HG02763 (cell line): ENCODE measurements around the gene GFPT1.
"Not testable (repeated sequence)": the region's sequence is repeated elsewhere in the genome, so short reads cannot be mapped to it uniquely, and the experiment has no call there.

Experiments used
- ATAC-seq: cut with Tn5 transposase; IDR thresholded peaks from one replicate; pipeline ENCODE4 v1.9.1; 2021; ENCODE audit warnings: mild to moderate bottlenecking, moderate library complexity; ENCODE audit not compliant: unreplicated experiment

Gene GFPT1

DNA sequence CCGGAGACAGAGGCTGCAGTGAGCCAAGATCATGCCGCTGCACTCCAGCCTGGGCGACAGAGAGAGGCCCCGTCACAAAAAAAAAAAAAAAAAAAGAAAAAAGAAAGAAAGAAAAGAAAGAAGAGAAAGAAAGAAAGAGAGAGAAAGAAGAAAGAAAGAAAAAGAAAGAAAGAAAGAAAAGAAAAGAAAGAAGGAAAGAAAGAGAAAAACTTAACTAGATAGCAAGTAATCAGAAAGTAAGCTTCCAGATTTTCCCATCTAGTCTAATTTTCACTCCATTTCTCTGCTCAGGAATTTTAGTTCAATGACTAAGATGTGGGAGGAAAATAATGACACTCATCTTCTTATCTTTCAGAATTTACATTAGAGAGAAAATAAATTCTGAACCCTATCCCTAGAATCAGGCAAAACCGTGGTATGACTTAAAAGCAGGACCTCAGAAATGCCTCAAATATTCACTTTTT is 2.4 kb downstream of the GFPT1 start:
- ATAC-seq: no peak

DNA sequence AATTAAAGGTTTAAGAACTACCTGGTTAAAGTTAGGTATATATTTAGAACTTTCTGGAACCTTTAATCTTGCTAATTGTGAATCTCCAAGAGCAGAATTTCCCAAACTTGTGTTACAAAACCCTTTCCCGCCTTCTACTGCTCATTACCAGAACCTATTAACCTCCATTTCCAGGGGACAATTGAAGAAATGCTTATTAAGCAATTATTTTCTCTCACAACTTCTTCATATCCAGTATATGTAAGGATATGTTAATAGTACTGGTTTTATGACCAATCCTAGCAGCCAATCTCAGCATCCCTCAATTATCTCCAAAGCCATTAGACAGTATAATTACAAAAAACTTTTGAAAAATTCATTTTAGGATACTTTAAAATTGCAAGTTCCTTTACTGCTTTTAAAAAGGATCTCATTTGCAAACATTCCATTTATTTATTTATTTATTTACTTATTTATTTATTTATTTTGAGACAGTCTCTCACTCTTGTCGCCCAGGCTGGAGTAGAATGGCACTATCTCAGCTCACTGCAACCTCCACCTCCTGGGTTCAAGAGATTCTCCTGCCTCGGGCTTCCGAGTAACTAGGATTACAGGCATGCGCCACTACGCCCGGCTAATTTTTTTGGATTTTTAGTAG is 3.7 kb downstream of the GFPT1 start:
- no peak for ATAC-seq

- ATAC-seq: no peak
These were observed 4.5 kb downstream of the GFPT1 start for GRCh38 chr2:69382547-69382946.

- no peak for ATAC-seq
These were observed 5.7 kb downstream of the GFPT1 start for GRCh38 chr2:69381337-69381737.

DNA sequence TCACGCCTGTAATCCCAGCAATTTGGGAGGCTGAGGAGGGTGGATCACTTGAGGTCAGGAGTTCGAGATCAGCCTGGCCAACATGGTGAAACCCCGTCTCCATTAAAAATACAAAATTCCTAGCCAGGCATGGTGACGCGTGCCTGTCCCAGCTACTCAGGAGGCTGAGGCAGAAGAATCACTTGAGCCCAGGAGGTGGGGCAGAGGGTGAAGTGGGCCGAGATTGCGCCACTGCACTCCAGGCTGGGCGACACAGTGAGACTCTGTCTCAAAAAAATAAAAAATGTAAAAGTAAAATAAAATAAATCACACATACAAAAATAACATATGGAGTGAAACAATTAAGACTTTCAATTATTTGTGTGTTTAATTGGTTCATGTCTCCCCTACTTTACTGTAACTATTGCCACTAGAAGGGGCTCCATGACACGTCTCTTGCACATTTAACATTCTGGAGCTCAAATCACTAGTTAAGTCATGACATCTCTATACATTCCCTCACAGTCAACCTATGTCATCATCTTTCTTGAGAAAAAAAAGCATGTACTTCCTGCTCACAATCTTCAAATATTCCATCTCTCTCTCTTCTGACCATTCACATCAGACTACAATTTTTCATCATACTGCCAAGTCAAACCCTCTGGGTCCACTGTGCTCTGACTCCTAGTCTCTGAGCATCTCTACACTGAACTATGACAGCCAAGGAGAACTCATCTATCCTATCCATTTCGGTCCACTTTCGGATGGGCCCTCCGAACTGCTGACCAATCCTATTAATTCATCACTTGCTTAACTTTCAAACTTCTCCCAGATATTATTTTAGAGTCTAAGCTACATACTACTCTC is 6.7 kb downstream of the GFPT1 start:
- no peak for ATAC-seq

GRCh38 chr2:69376403-69376802 is 10.6 kb downstream of the GFPT1 start:
- ATAC-seq: no peak

GRCh38 chr2:69375494-69376353 is 11.3 kb downstream of the GFPT1 start:
- ATAC-seq: no peak

DNA sequence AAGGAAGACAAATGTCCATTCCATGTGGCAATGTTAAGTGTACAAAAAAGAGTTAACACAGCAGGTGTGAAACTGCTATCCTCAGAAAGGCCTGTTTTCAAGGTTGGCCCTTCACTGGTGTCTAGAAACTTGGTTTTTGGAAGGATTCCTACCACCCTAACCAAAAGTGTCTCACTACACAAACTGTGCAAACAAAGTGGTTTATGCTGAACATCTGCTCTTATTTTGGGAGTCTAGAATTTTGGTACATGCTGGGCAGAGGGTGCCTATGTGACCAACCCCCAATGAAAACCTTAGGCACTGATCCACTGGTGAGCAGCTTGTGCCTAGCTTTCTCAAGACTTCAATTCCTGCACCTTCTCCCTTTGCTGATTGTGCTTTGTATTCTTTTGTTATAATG is 14.3 kb downstream of the GFPT1 start:
- ATAC-seq: no peak

DNA sequence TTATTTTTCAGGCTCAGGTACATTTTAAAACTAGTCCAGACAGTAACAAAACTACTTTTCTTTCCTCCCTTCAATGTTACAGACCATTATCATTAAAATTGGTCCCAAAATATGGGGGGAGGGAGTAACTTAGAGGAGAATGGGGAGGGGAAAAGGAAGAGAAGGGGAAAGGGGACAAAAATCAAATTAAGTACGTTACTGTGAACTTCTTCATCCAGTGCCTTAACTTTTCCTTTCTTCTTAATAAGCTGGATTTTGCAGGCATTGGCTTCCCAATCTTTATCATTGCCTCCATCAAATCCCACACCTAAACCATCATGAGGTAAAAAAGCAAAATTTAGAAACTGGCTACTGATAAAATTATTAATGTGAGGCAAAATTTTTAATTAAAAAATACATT is 17.2 kb downstream of the GFPT1 start:
- no peak for ATAC-seq

DNA sequence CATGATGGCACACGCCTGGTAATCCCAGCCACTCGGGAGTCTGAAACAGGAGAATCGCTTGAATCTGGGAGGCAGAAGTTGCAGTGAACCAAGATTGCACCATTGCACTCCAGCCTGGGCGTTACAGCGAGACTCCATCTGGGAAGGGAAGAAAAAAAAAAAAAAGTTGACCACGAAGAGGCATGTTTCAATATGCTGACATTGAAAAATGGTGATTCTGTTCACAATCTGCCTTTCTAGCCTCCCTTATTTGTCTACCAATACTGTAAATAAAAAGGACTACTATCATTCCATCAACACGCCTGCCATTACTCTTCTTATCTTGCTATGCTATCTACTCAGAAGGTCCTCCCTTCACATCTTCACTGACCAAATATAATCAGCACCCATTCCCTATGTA is 18.4 kb downstream of the GFPT1 start:
- ATAC-seq: no peak

DNA sequence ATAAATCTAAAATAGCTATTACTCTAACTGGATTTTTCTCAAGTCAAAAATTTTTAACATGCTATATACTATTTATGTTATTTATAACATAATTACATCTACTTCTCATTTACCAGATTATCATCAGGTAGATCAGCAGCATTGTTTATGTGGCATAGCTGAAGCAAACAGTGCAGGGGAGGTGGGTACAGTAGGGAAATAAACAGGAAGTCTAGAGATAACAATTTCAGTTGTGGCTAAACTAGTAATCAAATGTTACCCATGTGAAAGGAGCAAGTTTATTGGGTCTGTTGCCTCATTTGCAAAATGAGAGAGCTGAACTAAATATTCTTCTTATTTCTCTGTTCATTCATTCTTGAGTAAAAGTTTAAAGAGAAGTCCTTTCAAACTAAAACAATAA is 27.7 kb downstream of the GFPT1 start:
- no peak for ATAC-seq

- no peak for ATAC-seq
These were observed 28.1 kb downstream of the GFPT1 start for GRCh38 chr2:69358914-69359313.

- ATAC-seq: no peak
These were observed 30.6 kb downstream of the GFPT1 start for GRCh38 chr2:69356471-69356870.

DNA sequence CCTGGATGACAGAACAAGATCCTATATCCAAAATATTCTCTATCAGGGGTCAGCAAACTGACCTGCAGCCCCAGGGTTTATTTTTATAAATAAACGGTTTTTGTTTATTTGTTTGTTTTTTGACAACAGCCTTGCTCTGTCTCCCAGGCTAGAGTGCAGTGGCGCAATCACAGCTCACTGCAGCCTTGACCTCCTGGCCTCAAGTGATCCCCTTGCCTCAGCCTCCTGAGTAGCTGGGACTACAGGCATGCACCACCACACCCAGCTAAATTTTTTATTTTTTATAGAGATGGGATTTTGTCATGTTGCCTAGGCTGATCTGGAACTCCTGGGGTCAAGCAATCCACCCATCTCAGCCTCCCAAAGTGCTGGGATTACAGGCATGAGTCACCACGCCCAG is 32.1 kb downstream of the GFPT1 start:
- not testable (repeated sequence) for ATAC-seq

DNA sequence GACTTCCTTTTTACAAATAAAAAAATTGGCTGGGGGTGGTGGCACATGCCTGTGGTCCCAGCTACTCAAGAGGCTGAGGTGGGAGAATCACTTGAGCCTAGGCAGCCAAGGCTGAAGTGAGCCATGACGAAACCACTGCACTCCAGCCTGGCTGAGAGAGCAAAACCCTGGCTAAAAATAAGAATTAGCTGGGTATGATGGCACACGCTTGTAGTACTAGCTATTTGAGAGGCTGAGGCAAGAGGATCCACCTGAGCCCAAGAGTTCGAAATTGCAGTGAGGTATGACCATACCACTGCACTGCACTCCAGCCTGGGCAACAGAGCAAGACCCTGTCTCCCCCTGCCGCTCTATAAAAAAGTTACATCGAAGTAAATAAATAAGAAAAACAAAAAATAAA is 33.7 kb downstream of the GFPT1 start:
- no peak for ATAC-seq

GRCh38 chr2:69348781-69349180 is 38.2 kb downstream of the GFPT1 start:
- no peak for ATAC-seq

- no peak for ATAC-seq
These were observed 41.6 kb downstream of the GFPT1 start for GRCh38 chr2:69345434-69345833.

DNA sequence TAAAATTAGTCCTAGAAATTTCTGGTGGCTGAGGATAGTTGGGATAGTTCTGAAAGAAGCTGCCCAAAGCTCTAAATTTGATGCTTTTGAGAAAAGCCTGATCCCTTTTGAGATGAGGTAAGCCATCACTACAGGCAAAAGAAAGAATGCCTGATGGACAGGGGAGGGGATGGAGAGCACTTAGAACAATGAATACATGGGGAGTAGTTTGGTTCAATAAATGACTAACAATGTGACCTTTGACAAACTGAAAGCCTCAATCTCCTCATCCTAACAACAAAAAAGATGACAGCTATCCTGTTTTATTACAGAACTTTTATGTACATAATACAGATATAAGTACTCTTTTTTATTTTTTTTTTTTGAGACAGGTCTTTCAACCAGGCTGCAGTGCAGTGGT is 42.7 kb downstream of the GFPT1 start:
- ATAC-seq: no peak

- ATAC-seq: no peak
These were observed 46.8 kb downstream of the GFPT1 start for GRCh38 chr2:69340101-69340775.

GRCh38 chr2:69335311-69335710 is 51.7 kb downstream of the GFPT1 start:
- ATAC-seq: no peak

DNA sequence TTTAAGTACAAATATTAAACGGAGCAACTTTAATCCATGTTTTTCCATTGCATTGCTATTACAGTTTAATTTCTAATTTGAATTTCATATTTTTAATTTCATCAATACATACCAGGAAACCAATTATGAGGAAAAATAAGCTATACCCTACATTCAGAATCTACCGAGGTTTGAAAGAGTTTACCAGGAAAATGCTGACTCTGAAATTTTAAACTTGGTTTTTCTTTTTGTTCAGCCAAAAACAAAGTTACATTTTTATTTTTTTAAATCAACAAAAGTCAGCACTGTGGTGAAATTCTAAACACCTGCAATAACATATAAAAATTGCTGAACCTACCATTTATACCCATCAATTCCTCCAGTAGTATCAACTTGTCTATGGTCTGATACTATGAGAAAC is 53.7 kb downstream of the GFPT1 start:
- ATAC-seq: no peak
